Activated T-cell treated with anti-CD3 and anti-CD28 coated beads for 1 hour (primary cell): Measurements from ENCODE around the gene MBD6.
A peak's percentile ranks its signal among the peaks of the same experiment; 100 is the strongest.

Source experiments
- DNase-seq: peaks from one replicate; pipeline ENCODE4 v3.0.0-alpha.2; 2020; ENCODE audit warnings: low read depth

MBD6 gene

GRCh38 chr12:57522011-57522886 is at the start of gene MBD6:
MBD6 (plus strand) TSS chr12:57522824; CDS start chr12:57524304, 1,480 bp downstream.
- peak; percentile 83 for DNase-seq

DNA sequence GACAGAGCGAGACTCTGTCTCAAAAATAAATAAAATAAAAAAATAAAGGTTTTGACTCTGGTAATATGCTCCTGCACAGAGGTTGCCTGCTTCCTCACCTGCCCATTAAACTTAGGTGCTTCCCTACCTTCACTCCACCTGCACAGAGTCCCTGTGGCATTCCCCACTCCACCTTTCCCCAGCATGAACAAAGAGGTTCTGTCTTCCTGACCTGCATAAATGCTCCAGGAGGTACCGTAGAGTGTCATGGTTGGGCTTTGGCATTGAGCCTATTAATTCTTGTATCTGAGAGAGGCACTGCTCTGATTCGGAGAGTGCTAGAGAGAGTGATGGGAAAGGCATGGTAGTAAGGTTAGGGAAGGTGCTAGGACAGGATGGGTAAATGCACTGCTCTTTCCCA is 49.2 kb upstream of the MBD6 start:
- DNase-seq = no peak

DNA sequence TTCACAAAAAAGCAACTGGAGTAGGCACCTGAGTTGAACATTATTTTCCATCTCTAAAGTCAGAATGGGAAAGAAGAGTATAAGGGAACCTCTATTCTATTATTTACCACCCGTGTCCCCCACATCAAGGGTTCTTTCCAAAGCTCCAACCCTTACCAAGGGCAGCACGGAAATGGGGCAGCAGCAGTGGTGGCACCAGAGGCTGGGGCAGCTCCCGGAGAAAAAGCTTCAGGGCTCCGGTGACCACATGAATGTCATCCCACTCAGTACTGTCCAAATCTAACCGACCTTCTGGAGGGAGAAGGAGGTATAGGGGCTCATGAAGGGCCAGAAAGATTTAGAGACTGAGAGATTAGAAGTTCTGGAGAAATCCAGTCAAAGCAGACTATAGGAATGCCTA is 48.7 kb upstream of the MBD6 start:
- DNase-seq = no peak

GRCh38 chr12:57474430-57474829 is 48.2 kb upstream of the MBD6 start:
- no peak for DNase-seq

DNA sequence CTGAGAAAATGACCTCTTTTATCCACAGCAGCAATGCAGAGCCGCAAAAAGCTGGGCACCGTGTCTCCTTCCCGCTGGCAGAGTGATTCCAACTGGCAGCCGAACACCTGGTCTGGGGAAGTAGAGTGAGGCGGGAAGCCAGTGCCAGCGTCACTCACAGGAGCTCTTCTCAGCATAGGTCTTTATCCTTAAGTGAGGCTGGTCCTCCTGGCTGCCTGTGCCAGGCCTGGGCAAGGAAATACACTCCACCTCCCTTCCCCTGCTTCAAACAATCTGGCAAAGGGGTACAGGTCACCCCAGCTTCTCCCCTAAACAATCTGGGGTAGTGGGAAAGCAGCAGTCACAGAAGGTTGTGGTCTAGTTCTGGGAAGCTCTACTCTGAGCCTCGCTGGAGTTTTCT is 47.8 kb upstream of the MBD6 start:
- no peak for DNase-seq

DNA sequence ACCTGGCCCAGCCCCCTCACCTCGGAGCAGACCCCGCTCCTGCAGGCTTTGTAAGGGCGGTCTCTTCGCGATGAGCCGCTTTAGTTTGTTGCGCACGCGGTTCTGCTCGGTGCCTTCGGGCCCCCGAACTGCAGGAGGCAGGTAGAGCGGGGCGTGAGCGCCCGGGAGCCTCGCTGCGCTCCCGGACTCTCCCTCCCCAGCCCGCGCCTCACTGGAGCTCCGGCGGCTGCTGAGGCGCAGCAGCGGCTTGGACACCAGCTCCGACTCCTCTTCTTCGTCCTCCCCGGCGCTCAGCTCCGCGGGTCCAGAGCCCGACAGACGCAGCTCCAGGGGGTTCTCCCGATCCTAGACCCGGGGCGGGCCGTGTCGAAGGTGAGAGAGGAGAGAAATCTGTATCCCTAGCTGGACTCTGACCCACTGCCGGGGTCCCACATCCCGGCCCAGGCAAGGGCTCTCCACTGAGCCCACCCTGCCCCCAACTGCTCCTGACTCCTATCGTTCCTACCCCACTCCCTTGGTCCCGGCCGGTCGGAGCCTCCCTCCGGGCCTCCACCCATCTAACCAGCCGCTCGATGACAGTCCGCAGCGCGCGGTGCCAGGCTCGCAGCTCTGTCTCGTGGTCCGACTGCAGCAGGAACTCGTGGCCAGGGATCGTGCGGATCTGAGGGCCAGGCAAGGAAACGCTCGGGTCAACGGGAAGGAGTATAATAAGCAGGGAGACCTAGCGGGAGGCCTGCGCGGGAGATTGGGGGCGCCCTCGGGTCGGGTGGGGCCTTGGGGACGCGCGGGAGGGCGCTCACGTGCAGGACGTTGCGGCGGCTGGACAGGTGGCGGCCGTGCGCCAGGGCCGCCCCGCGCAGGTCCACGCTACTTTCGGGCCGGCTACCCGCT is 47.1 kb upstream of the MBD6 start:
- no peak for DNase-seq

DNA sequence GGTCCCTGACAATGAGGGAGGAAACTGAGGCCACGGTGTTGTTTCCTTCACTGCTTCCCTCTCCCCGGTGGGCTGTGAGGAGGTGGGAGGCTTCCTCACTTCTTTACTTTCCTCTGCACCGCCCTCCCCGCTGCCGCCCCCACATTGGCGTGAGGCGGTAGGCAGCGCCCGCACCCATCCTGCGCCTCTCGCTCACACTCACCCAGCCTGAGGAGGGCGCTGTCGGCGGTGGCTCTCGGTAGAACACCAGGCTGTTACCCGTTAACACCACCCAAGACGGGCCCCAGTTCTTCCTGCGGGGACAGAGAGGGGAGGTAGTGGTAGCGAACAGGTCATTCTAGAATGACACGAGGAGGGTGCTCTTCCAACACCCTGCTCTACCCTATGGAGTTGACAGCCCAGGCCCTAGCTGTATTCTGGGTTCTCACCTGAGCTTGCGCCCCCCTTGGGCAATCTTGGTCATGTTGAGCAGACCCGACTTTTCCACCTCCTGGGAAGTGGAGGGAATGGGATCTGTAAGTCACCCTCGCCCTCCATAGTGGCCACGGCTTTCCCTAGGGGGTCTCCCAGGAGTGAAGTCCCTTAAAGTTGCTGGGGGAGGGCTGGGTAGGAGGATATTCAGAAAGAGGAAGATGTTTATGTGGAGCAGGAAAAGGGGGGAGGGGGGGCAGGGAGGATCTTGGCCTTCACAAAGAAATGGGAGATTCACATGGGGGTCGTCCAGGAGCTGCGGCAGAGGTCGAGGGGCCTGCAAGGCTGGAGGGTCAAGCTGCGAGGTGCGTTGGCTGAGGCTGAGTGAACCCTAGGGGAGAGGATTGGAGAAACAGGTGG is 46.2 kb upstream of the MBD6 start:
- DNase-seq = peak; percentile 57

DNA sequence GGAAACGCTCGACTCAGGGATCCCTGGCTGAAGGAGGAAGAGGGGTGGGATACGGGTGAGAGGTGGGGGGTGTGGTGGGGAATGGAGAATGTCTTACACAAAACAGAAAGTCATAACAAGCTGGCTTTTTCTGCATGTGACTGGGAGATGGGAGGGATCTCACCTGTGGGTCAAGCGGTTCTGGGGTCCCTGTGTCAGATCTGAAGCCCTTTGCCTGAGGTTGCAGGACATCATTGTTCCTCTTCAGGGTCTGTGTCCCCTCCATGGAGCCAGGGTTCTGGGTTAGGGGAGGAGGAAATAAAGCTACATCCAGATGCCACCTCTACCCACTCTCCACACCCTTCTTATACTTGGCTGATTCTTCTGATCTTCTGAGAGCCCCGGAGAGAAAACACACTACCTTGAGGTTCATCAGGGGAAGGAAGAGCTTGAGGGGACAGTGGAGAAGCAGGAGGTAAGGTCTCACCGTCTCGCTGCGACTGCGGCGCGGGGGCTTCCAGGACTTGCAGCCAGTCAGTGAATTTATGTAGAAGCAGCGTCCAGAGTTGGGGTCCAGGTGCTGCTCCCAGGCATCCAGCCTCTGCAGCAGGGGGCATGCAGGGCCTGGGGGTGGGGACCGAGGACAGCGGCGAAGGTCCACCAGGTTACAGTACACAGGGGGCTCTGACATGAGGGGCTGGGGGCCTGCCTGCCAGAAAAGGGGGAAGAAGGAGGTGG is 45.5 kb upstream of the MBD6 start:
- no peak for DNase-seq

- no peak for DNase-seq
These were observed 44.6 kb upstream of the MBD6 start for GRCh38 chr12:57477710-57478681.

GRCh38 chr12:57479043-57479375 is 43.6 kb upstream of the MBD6 start:
- no peak for DNase-seq

GRCh38 chr12:57479376-57480115 is 43.1 kb upstream of the MBD6 start, which contains the start of gene ARHGAP9:
ARHGAP9 (minus strand) TSS chr12:57479866; CDS start chr12:57479406, 460 bp downstream.
- DNase-seq = no peak

DNA sequence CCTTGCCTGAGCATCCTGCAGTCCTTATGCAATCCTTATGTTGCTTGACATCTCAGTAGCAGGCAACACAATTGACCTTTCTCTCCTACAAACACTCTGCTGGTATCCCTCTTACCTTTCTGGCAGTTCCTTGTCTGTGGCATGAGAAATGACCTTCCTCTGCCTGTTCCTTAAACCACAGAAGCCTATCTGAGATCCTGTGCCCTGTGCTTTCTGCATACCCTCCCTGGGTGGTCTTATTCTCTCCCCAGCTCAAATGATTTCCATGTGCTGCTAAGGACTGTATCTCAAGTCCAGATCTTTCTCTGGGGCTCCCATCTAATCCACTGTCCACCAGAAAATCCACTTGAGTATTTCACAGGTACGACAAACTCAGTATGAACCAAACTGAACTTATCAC is 41.0 kb upstream of the MBD6 start:
- no peak for DNase-seq

DNA sequence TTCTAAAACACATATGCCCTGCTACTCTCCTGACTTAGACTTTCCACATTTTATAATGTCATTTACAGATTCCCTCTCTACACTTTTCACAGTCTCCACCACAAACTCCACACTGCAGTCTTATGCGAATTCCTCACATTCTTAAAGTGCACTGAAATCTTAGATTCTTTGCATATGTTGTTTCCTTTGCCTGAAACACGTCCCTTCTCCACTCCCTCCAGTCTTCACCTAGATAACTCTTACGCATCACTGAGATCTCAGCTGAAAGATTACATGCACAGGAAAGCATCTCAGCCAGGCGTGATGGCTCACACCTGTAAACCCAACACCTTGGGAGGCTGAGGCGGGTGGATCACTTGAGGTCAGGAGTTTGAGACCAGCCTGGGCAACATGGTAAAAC is 39.2 kb upstream of the MBD6 start:
- DNase-seq = no peak

DNA sequence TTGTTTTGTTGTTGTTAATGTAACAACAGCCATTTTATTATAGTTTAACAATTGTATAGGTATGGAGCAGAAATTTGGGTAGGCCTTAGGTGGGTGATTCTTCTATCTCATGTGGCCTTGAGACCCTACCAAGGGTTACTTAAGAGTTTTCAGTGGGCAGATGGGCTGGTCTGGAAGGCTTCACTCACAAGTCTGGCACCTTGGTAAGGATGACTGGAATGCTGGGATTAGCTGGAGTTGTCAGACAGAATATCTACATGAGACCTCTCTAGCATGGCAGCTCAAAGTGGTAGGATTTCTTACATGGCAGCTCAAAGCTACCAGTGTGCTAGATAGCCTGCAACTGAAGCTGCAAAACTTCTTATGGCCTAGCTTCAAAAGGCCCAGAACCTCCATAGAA is 36.9 kb upstream of the MBD6 start:
- no peak for DNase-seq

DNA sequence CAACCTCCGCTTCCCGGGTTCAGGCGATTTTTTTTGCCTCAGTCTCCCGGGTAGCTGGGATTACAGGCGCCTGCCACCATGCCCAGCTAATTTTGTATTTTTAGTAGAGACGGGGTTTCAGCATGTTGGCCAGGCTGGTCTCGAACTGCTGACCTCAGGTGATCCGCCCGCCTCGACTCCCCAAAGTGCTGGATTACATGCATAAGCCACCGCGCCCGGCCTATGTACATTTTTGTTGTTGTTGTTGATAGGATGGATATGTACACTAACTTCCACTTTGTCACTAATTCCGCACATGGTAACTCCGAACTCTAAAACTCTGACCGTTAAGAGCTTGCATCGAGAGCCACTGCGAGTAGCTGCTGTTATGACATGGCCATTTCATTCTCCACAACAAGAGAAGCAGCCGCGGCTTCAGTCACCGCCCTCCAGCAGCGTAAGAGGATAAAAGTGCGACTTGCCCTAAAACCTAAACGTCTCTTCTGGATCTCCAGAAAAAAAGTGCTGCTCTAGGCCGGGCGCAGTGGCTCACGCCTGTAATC is 35.5 kb upstream of the MBD6 start:
- DNase-seq = no peak

DNA sequence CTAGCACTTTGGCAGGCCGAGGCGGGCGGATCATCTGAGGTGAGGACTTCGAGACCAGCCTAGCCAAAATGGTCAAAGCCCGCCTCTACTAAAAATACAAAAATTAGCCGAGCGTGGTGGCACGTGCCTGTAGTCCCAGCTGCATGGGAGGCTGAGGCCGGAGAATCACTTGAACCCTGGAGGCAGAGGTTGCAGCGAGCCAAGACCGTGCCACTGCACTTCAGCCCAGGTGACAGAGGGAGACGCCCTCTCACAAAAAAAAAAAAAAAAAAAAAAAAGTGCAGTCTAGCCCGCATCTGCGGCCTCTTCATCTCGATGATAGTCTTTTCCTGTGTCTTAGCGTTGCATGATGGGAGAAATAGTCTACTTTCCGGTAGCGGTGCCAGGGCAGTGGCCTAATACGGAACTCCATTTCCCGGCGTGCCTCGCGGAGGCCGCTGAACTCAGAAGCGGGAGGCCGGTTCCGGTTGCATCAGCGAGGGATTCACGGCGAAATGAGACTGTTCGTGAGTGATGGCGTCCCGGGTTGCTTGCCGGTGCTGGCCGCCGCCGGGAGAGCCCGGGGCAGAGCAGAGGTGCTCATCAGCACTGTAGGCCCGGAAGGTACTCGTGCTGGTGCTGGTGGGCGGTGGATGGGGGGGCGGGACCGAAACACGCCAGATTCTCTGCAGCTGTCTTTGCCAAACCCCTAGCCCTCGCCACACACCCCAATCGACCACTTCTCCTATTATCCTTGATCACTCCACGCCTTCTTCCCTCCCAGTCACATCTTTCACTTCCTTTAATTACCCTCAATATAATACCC is 34.8 kb upstream of the MBD6 start, which contains the start of gene MARS1:
MARS1 (plus strand) TSS at position 472 of the 805 bp plus-strand sequence; CDS start at position 495, 23 bp downstream.
- DNase-seq = peak; percentile 80

GRCh38 chr12:57488402-57489156 is 34.0 kb upstream of the MBD6 start:
- no peak for DNase-seq
